ENCODE results near the gene SNX5. TPM values are rescaled to one million over a fixed set of nuclear protein-coding genes. Genes with fewer than 3 reads are reported as not detected.

SNX5 gene
- total RNA-seq, 4 donors from 2014 or later, result 58.3 to 67.3 (median 63.9) TPM

GRCh38 chr20:18004384-18005031, 35.9 kb upstream of the SNX5 start:
- WGBS, result 58% methylated on average over 8 of the region's 8 CpGs
- Histone ChIP-seq H3K9me3 (no peaks in the 10 kb centered on the region), H3K27ac (replicated peaks in 1 of 4) (peak overlapping the region; percentile 75 to 86 (median 83)), H3K36me3 (no peaks in the 10 kb centered on the region), H3K4me1 (peaks cover 8 to 66% (median 62%) of the 10 kb centered on the region in 4 donors), H3K27me3 (no peaks in the 10 kb centered on the region), H3K4me3 (no peak overlapping the region)
- TF ChIP-seq POLR2AphosphoS5 (IDR thresholded peaks at IDR 0.05) (peak; percentile 57 to 83), CTCF (IDR thresholded peaks at IDR 0.05) (no peak), POLR2A (IDR thresholded peaks at IDR 0.05; ENCODE audit: low read depth) (no peak), EP300 (IDR thresholded peaks at IDR 0.05) (peak; percentile 33)
- intact Hi-C loops (cut with DNase I), result no loop called here
- no peak for DNase-seq (ENCODE audit: extremely low spot score)

GRCh38 chr20:18003897-18004296, 35.3 kb upstream of the SNX5 start:
- TF ChIP-seq EP300 (IDR thresholded peaks at IDR 0.05) (no peak), POLR2A (IDR thresholded peaks at IDR 0.05; ENCODE audit: low read depth) (no peak), CTCF (IDR thresholded peaks at IDR 0.05) (no peak), POLR2AphosphoS5 (IDR thresholded peaks at IDR 0.05) (no peak)
- peaks cover 8 to 66% (median 62%) of the 10 kb centered on the region in 4 donors for H3K4me1 ChIP-seq
- no peaks in the 10 kb centered on the region for H3K27me3 ChIP-seq
- peak overlapping the region; percentile 75 to 86 (median 83) for H3K27ac ChIP-seq (replicated peaks in 1 of 4)
- no peak overlapping the region for H3K4me3 ChIP-seq
- 67% methylated on average over 5 of the region's 5 CpGs for WGBS
- no peak for DNase-seq (ENCODE audit: extremely low spot score)
- intact Hi-C loops (cut with DNase I), result no loop called here
- H3K9me3 ChIP-seq, result no peaks in the 10 kb centered on the region
- H3K36me3 ChIP-seq, result no peaks in the 10 kb centered on the region

GRCh38 chr20:18001131-18001921, 32.7 kb upstream of the SNX5 start:
- H3K27me3 ChIP-seq, result no peaks in the 10 kb centered on the region
- peak; percentile 94 for DNase-seq (ENCODE audit: extremely low spot score)
- H3K4me1 ChIP-seq, result peaks cover 0 to 48% (median 44%) of the 10 kb centered on the region in 4 donors
- intact Hi-C loops (cut with DNase I), result no loop called here
- no peaks in the 10 kb centered on the region for H3K36me3 ChIP-seq
- whole genome bisulfite sequencing, result 63% methylated on average over 7 of the region's 10 CpGs
- no peak overlapping the region for H3K4me3 ChIP-seq
- TF ChIP-seq POLR2AphosphoS5 (IDR thresholded peaks at IDR 0.05) (peak; percentile 71 to 91), POLR2A (IDR thresholded peaks at IDR 0.05; ENCODE audit: low read depth) (no peak), CTCF (IDR thresholded peaks at IDR 0.05) (no peak), EP300 (IDR thresholded peaks at IDR 0.05) (no peak)
- H3K27ac ChIP-seq (replicated peaks in 1 of 4), result peak overlapping the region; percentile 68 to 79 (median 74)
- no peaks in the 10 kb centered on the region for H3K9me3 ChIP-seq

- no peak overlapping the region for H3K4me3 ChIP-seq
- H3K36me3 ChIP-seq, result no peaks in the 10 kb centered on the region
- DNase-seq (ENCODE audit: extremely low spot score), result no peak
- 90% methylated on average over 4 of the region's 4 CpGs for WGBS
- no peaks in the 10 kb centered on the region for H3K27me3 ChIP-seq
- peaks cover 0 to 37% (median 35%) of the 10 kb centered on the region in 4 donors for H3K4me1 ChIP-seq
- intact Hi-C loops (cut with DNase I), result loop anchor here (10.0 kb wide), 1 partner anchor 105 kb away; no protein-coding TSS in a partner anchor
- H3K27ac ChIP-seq (replicated peaks in 1 of 4), result peak overlapping the region in 1 of 4 donors; percentile 75
- TF ChIP-seq EP300 (IDR thresholded peaks at IDR 0.05), result no peak
- no peak for TF ChIP-seq CTCF (IDR thresholded peaks at IDR 0.05)
- no peaks in the 10 kb centered on the region for H3K9me3 ChIP-seq
These were observed 31.0 kb upstream of the SNX5 start for GRCh38 chr20:17999566-17999965.
